GM21447 (cell line): ENCODE measurements around the gene C6.

Experiments
- ATAC-seq: cut with Tn5 transposase; IDR thresholded peaks from one replicate; pipeline ENCODE4 v1.9.1; 2021; ENCODE audit not compliant: unreplicated experiment

C6 gene

GRCh38 chr5:41127967-41128690 lies 85.2 kb downstream of the C6 start:
- no peak for ATAC-seq

DNA sequence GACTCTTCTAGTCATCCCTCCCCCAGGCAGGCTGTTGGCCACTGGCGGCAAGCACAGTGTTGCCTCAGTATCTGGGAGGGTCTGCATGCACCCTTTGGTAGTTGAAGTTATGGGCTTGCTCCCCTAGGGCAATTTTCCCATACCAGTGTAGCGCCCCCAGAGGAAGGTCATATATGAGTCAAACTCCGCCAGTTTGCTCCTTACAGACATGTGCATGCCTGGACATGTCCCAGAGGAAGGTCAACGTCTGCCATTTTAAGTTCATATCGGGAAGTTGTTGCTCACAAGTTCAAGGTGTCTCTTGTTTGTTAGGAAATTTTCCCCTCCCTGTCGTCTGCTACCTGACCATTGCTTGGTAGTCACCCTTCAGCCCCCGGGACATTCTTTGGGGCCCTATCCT lies 90.9 kb downstream of the C6 start:
- ATAC-seq: no peak

DNA sequence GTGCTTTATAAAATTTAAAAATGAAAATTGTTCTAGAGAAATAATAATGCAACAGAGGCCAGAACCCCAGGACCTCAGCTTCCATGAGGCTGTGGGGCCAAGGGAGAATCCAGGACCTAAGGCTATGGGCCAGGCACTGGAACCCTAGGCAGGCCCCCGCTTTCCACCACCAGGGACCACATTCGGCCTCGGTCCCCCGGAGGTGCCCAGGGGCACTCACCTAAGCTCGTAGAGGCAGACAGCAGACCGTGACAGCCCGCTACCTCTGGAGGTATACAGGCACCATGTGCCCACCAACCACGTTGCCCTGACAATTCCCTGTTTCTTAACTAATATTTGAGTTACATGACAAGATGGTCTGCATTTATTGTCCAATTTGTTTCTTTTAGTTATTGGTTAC lies 92.7 kb downstream of the C6 start:
- no peak for ATAC-seq

- no peak for ATAC-seq
Measured at GRCh38 chr5:41118177-41118576, 95.2 kb downstream of the C6 start.

DNA sequence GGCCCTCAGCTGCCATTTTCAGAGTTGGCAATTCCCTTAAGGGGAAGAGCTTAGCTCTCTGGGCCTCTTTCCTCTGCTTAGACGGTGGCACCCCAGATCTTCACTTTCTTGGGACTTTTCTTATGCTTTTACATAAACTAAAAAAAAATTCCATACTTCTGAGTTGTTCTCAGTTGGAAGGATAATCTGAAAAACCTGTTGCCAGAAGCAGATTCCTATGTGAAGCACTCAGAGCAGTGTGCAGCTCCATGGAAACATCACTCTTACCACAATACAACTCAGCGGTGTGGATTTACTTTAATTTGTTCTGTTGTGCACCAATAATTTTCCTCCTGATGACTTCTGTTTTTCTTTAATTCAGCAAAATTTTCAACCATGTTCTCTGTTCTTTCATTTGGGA lies 98.1 kb downstream of the C6 start:
- no peak for ATAC-seq

GRCh38 chr5:41112486-41113455 lies 100.6 kb downstream of the C6 start:
- ATAC-seq: no peak

DNA sequence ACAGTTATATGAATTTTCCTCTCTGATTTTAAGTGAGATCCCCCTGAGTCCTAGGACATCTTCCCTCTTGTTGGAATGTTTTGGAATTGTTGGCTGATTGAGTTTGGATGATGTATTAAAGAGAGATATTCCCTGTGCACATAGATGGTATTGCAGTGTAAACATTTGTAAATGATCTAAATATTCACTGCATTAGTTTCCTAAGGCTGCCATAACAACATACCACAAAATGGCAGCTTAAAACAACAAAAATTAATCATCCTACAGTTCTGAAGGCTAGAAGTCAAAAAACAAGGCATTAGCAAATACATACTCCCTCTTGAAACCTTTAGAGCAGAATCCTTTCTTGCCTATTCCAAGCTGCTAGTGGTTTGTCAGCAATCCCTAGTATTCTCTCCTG lies 104.1 kb downstream of the C6 start:
- no peak for ATAC-seq

- no peak for ATAC-seq
Measured at GRCh38 chr5:41102341-41102740, 111.0 kb downstream of the C6 start.

DNA sequence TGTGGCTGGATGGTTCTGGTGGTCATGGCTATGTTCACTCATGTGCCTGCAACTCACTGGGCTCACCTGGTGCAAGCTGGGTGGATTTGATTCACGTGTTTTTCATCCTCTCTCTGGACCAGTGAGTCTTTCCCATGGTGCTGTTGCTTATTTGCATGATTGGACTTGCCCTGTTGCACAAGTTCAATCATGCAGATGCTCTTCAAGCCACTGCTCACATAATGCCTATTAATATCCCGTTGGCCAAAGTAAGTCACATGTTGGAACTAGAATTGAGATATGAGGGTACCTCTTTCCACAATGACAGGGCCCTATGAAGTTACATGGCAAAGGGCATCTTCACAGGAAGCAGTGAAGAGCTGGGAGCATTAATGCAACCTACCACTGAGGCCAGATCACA lies 115.7 kb downstream of the C6 start:
- ATAC-seq: no peak

DNA sequence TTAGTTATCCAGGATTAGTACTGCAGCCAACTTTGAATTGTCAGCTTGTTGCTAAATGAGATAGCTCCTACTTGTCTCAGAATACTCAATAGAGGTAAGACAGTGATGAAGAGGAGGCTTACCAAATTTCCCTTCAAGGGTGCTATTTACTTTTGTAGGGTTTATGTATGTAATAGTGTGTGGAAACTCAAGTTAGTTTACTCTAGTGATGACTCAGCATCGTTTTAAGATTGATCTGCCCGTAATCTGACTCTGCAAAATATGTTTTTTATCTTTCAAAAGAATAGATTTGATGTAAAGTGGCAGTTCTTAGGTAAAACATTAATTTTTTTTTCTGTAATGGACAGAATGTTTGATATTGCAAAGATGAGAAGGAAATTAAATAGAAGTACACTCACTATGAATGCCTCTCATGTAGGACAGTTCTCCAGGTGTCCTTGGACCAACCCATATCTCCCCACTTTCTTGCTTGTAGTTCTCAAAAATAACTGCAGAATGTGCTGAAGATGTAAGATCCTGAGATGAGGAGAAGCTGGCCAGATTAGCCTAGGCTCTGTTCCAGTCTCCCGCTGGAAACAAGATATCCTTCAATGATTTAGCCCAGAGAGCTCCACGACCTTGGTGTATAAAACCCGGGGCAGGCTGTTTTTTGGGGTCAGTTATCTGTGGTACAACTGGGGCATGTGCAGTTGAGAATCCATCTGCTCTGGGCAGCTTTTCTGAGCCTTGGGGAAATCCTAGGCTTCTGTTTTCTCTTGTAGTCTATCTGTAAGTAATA lies 117.8 kb downstream of the C6 start:
- no peak for ATAC-seq

- no peak for ATAC-seq
Measured at GRCh38 chr5:41094871-41095270, 118.5 kb downstream of the C6 start.

- ATAC-seq: no peak
Measured at GRCh38 chr5:41093803-41094202, 119.5 kb downstream of the C6 start.
